ENCODE results near the gene EGR2. TPM values are rescaled to one million over a fixed set of nuclear protein-coding genes. Genes with fewer than 3 reads are reported as not detected.

The EGR2 gene
- polyA plus RNA-seq, 1 donor from 2014 or later = 2.6 TPM

Other genes with a start within 250 kb of the EGR2 start
- 3.4 TPM for gene ADO, start 11.6 kb downstream of the EGR2 start, polyA plus RNA-seq